SK-N-SH treated with all-trans-retinoic acid at 6 μM for 48 hours (cell line): ENCODE measurements around the gene CTU1.

ENCODE experiments used
- ATAC-seq: fragments of 200-7000 bp; cut with Tn5 transposase; 3 replicates; pipeline ENCODE4 v1.9.1; 2020; ENCODE audit warnings: mild to moderate bottlenecking, moderate library complexity
- BACH2 ChIP-seq: fragments of 250-450 bp; sonication (Bioruptor Pico); IDR thresholded peaks from 2 replicates; pipeline ENCODE4 v1.9.0; 2021; ENCODE audit warnings: mild to moderate bottlenecking, borderline replicate concordance
- CREB5 ChIP-seq: fragments of 250-450 bp; sonication (Bioruptor Pico); IDR thresholded peaks from 2 replicates; pipeline ENCODE4 v1.5.1; 2020; ENCODE audit warnings: low read depth, mild to moderate bottlenecking, moderate library complexity
- CSDC2 ChIP-seq: fragments of 250-450 bp; sonication (Bioruptor Pico); IDR thresholded peaks from 2 replicates; pipeline ENCODE4 v1.5.0; 2020; ENCODE audit warnings: mild to moderate bottlenecking, moderate library complexity
- ESRRG ChIP-seq: fragments of 250-450 bp; sonication (Bioruptor Pico); IDR thresholded peaks from 2 replicates; pipeline ENCODE4 v1.6.1; 2021; ENCODE audit warnings: mild to moderate bottlenecking
- GLIS3 ChIP-seq: fragments of 250-450 bp; sonication (Bioruptor Pico); IDR thresholded peaks from 2 replicates; pipeline ENCODE4 v1.5.0; 2020; ENCODE audit warnings: mild to moderate bottlenecking, moderate library complexity
- OSR1 ChIP-seq: fragments of 250-450 bp; sonication (Bioruptor Pico); IDR thresholded peaks from 2 replicates; pipeline ENCODE4 v1.8.0; 2022; ENCODE audit warnings: moderate library complexity, mild to moderate bottlenecking, inconsistent platforms
- PATZ1 ChIP-seq: fragments of 250-450 bp; sonication (Bioruptor Pico); IDR thresholded peaks from 2 replicates; pipeline ENCODE4 v1.8.0; 2020; ENCODE audit warnings: mild to moderate bottlenecking, moderate library complexity, borderline replicate concordance
- POU6F1 ChIP-seq: fragments of 250-450 bp; sonication (Bioruptor Pico); IDR thresholded peaks from 2 replicates; pipeline ENCODE4 v1.8.0; 2021; ENCODE audit warnings: low read depth, mild to moderate bottlenecking, moderate library complexity, borderline replicate concordance
- RARB ChIP-seq: fragments of 250-450 bp; sonication (Bioruptor Pico); IDR thresholded peaks from 2 replicates; pipeline ENCODE4 v1.8.0; 2021; ENCODE audit warnings: mild to moderate bottlenecking, moderate library complexity
- ZFP3 ChIP-seq: fragments of 250-450 bp; sonication (Bioruptor Pico); IDR thresholded peaks from 2 replicates; pipeline ENCODE4 v1.5.0; 2020; ENCODE audit warnings: mild to moderate bottlenecking, moderate library complexity
- ZFP30 ChIP-seq: fragments of 450-650 bp; formaldehyde crosslinking; IDR thresholded peaks from 2 replicates; pipeline ENCODE4 v1.5.0; 2022; ENCODE audit warnings: mild to moderate bottlenecking, moderate library complexity
- ZNF565 ChIP-seq: fragments of 450-650 bp; formaldehyde crosslinking; conservative IDR thresholded peaks from 2 replicates; pipeline ENCODE4 v1.5.0; 2020; ENCODE audit warnings: low read depth, mild to moderate bottlenecking, moderate library complexity
- ZNF70 ChIP-seq: fragments of 450-650 bp; formaldehyde crosslinking; IDR thresholded peaks from 2 replicates; pipeline ENCODE4 v1.5.0; 2020; ENCODE audit warnings: mild to moderate bottlenecking, moderate library complexity
- ZNF8 ChIP-seq: fragments of 450-650 bp; formaldehyde crosslinking; IDR thresholded peaks from 2 replicates; pipeline ENCODE4 v1.5.0; 2020; ENCODE audit warnings: mild to moderate bottlenecking, moderate library complexity

Gene CTU1

GRCh38 chr19:51065221-51065960 lies 42.8 kb downstream of the CTU1 start (continued):
- TF ChIP-seq CREB5 (CRISPR knock-in tag) = no peak
- TF ChIP-seq, all 23 proteins: peak for 0

GRCh38 chr19:51064534-51065220 lies 43.5 kb downstream of the CTU1 start, which contains the start of gene KLK13:
KLK13 (minus strand) TSS chr19:51065092; CDS start chr19:51065067, 25 bp downstream.
- no peak for ATAC-seq
- TF ChIP-seq BACH2 (CRISPR knock-in tag) = no peak
- no peak for TF ChIP-seq ZFP3 (CRISPR knock-in tag)
- TF ChIP-seq OSR1 (CRISPR knock-in tag) = no peak

GRCh38 chr19:51063664-51064063 lies 44.5 kb downstream of the CTU1 start:
- ATAC-seq = no peak
- TF ChIP-seq CSDC2 (CRISPR knock-in tag) = no peak
- no peak for TF ChIP-seq BACH2 (CRISPR knock-in tag)
- TF ChIP-seq RARB (CRISPR knock-in tag) = no peak
- no peak for TF ChIP-seq PATZ1
- no peak for TF ChIP-seq OSR1 (CRISPR knock-in tag)
- TF ChIP-seq ZNF70 (CRISPR knock-in tag) = no peak
- no peak for TF ChIP-seq GLIS3 (CRISPR knock-in tag)

- no peak for ATAC-seq
- no peak for TF ChIP-seq ZNF565 (CRISPR knock-in tag)
- TF ChIP-seq CREB5 (CRISPR knock-in tag) = no peak
- no peak for TF ChIP-seq ESRRG (CRISPR knock-in tag)
- TF ChIP-seq GLIS3 (CRISPR knock-in tag) = no peak
- TF ChIP-seq ZFP30 (CRISPR knock-in tag) = no peak
- no peak for TF ChIP-seq CSDC2 (CRISPR knock-in tag)
- TF ChIP-seq PATZ1 = no peak
These were observed 47.2 kb downstream of the CTU1 start for GRCh38 chr19:51060973-51061372.

- no peak for TF ChIP-seq ZFP30 (CRISPR knock-in tag)
- no peak for TF ChIP-seq POU6F1 (CRISPR knock-in tag)
- no peak for TF ChIP-seq ZNF8 (CRISPR knock-in tag)
- TF ChIP-seq ZFP3 (CRISPR knock-in tag) = no peak
- TF ChIP-seq PATZ1 = no peak
- TF ChIP-seq, all 23 proteins: peak for 0
- no peak for ATAC-seq
These were observed 47.9 kb downstream of the CTU1 start for GRCh38 chr19:51060336-51060735.
